CD14-positive monocyte (primary cell): ENCODE data around the gene ITGA11. TPM values are rescaled to one million over a fixed set of nuclear protein-coding genes. Genes with fewer than 3 reads are reported as not detected.

Experiments
- DNase-seq, 3 donors: peaks; one replicate each; pipeline ENCODE4 v3.0.0-alpha.2; 2011 to 2022
- H2AFZ ChIP-seq: 2 replicates; pipeline ENCODE4 v1.6.0; 2012; ENCODE audit warnings: mild to moderate bottlenecking, low read depth, low read length, inconsistent platforms; ENCODE audit not compliant: insufficient read depth, poor library complexity, severe bottlenecking
- H3K27ac ChIP-seq, 2 donors: 1 replicate in 1 of 2; 2 replicates in 1 of 2; pipeline ENCODE4 v1.5.1; 2012 to 2013; ENCODE audit warnings: low read length in 2 of 2, control low read depth in 1 of 2, inconsistent platforms in 1 of 2, low read depth in 1 of 2, mild to moderate bottlenecking in 1 of 2
- H3K27me3 ChIP-seq, 2 donors: one replicate each; pipeline versions ENCODE4 v1.6.0 to v1.6.1; 2011 to 2013; ENCODE audit warnings: low read length in 2 of 2; ENCODE audit not compliant: control insufficient read depth in 2 of 2, insufficient read depth in 2 of 2
- H3K36me3 ChIP-seq, 2 donors: replicated peaks in 1 of 2; 1 replicate in 1 of 2; 2 replicates in 1 of 2; pipeline versions ENCODE4 v1.5.1 to v1.6.1; 2012 to 2013; ENCODE audit warnings: low read length in 2 of 2, control low read depth in 1 of 2, inconsistent platforms in 1 of 2, mild to moderate bottlenecking in 1 of 2; ENCODE audit not compliant: insufficient read depth in 2 of 2, control insufficient read depth in 1 of 2
- H3K4me1 ChIP-seq, 2 donors: 1 replicate in 1 of 2; 2 replicates in 1 of 2; pipeline versions ENCODE4 v1.5.1 to v1.6.1; 2012 to 2013; ENCODE audit warnings: low read length in 2 of 2, control low read depth in 1 of 2, inconsistent platforms in 1 of 2, mild to moderate bottlenecking in 1 of 2, moderate library complexity in 1 of 2; ENCODE audit not compliant: insufficient read depth in 2 of 2, control insufficient read depth in 1 of 2
- H3K4me2 ChIP-seq: replicated peaks from 2 replicates; pipeline ENCODE3; 2012; ENCODE audit warnings: low read length, moderate library complexity, mild to moderate bottlenecking; ENCODE audit not compliant: poor library complexity, severe bottlenecking; ENCODE audit errors: extremely low read depth
- H3K4me3 ChIP-seq, 3 experiments: fragments of 200-600 bp in 1 of 3; sonication (generic) in 1 of 3; replicated peaks in 1 of 3; 1 replicate in 2 of 3; 2 replicates in 1 of 3; pipeline ENCODE4 v1.5.1; 2011 to 2013; ENCODE audit warnings: low read length in 3 of 3, mild to moderate bottlenecking in 3 of 3, control low read depth in 2 of 3, low read depth in 2 of 3, inconsistent platforms in 1 of 3, moderate library complexity in 1 of 3
- H3K79me2 ChIP-seq: 2 replicates; pipeline ENCODE4 v1.6.0; 2012; ENCODE audit warnings: mild to moderate bottlenecking, control low read depth, inconsistent platforms, low read length, moderate library complexity; ENCODE audit not compliant: insufficient read depth
- H3K9ac ChIP-seq: 2 replicates; pipeline ENCODE4 v1.6.0; 2017; ENCODE audit warnings: low read length, mild to moderate bottlenecking; ENCODE audit not compliant: insufficient read depth, poor library complexity, severe bottlenecking
- H3K9me3 ChIP-seq, 2 donors: replicated peaks in 1 of 2; 1 replicate in 1 of 2; 2 replicates in 1 of 2; pipeline versions ENCODE4 v1.5.1 to v1.6.1; 2012 to 2013; ENCODE audit warnings: low read length in 2 of 2, control low read depth in 1 of 2; ENCODE audit not compliant: control insufficient read depth in 1 of 2, insufficient read depth in 1 of 2
- H4K20me1 ChIP-seq: 2 replicates; pipeline ENCODE4 v1.6.0; 2012; ENCODE audit warnings: mild to moderate bottlenecking, low read length, control low read depth, moderate library complexity; ENCODE audit not compliant: insufficient read depth
- H3K27ac Mint-ChIP-seq, 7 donors: one replicate each; pipeline ENCODE4 v1.8.0; 2020; ENCODE audit warnings: mild to moderate bottlenecking in 7 of 7, mixed read lengths in 7 of 7, moderate library complexity in 6 of 7, inconsistent platforms in 2 of 7
- H3K27me3 Mint-ChIP-seq, 3 donors: one replicate each; pipeline ENCODE4 v1.8.0; 2021 to 2022; ENCODE audit warnings: low read depth in 3 of 3, mild to moderate bottlenecking in 3 of 3, mixed read lengths in 3 of 3, moderate library complexity in 3 of 3, inconsistent platforms in 1 of 3
- H3K36me3 Mint-ChIP-seq, 2 donors: one replicate each; pipeline ENCODE4 v1.8.0; 2020; ENCODE audit warnings: mixed read lengths in 2 of 2, inconsistent platforms in 1 of 2, mild to moderate bottlenecking in 1 of 2
- H3K4me1 Mint-ChIP-seq: one replicate; pipeline ENCODE4 v1.8.0; 2020; ENCODE audit warnings: mild to moderate bottlenecking, mixed read lengths
- H3K4me3 Mint-ChIP-seq, 2 donors: one replicate each; pipeline ENCODE4 v1.8.0; 2020; ENCODE audit warnings: mild to moderate bottlenecking in 2 of 2, mixed read lengths in 2 of 2, moderate library complexity in 1 of 2
- H3K9me3 Mint-ChIP-seq, 7 donors: one replicate each; pipeline ENCODE4 v1.8.0; 2020 to 2022; ENCODE audit warnings: mixed read lengths in 7 of 7, mild to moderate bottlenecking in 6 of 7, moderate library complexity in 6 of 7, inconsistent platforms in 2 of 7
- CTCF ChIP-seq: fragments of 200-600 bp; IDR thresholded peaks from one replicate; pipeline ENCODE4 v1.8.0; 2022; ENCODE audit warnings: antibody characterized with exemption, mild to moderate bottlenecking
- WGBS: methylation state at CpG from one replicate; pipeline ENCODE4 v1.1.5; 2013; ENCODE audit warnings: missing lambda C conversion rate; ENCODE audit not compliant: insufficient coverage; 5-methylcytosine and 5-hydroxymethylcytosine counted together
- intact Hi-C, 2 donors: fragments of 100-400 bp; cut with micrococcal nuclease; formaldehyde crosslinking; loops; one replicate each; pipeline versions ENCODE4 v1.15.0 to v1.15.1; 2023
- polyA plus RNA-seq, 3 donors: library from polyadenylated mRNA; depleted of rRNA in 1 of 3; unstranded in 2 of 3; stranded (reverse) in 1 of 3; fragments of 300-500 nt in 2 of 3; fragments of >200 nt in 1 of 3; fragmentation: Illumina TruSeq in 2 of 3; gene quantifications; 1 replicate in 2 of 3; 2 replicates in 1 of 3; pipeline ENCODE4 v1.2.3, GENCODE V29; 2012 to 2021

The ITGA11 gene
- polyA plus RNA-seq, 3 donors = under 0.01 to 0.01 TPM; not detected in 1

- Histone ChIP-seq H3K27ac (peak overlapping the region; percentile 58 to 85), H3K9ac (peak overlapping the region; percentile 63), H3K4me3 (peak overlapping the region; percentile 28 to 72 (median 53)), H2AFZ (peak overlapping the region; percentile 75), H3K9me3 (no peaks in the 10 kb centered on the region), H3K36me3 (peaks cover 0 to 14% of the 10 kb centered on the region in 2 donors), H3K27me3 (no peaks in the 10 kb centered on the region), H3K79me2 (peaks cover 17% of the 10 kb centered on the region), H4K20me1 (peaks cover 19% of the 10 kb centered on the region), H3K4me1 (peaks cover 30 to 33% of the 10 kb centered on the region in 2 donors), H3K4me2 (peak overlapping the region; percentile 79)
- peaks cover 0 to 2% (median 0%) of the 10 kb centered on the region in 3 donors for H3K27me3 Mint-ChIP-seq
- no peak for TF ChIP-seq CTCF
- DNase-seq = peak in 2 of 3 donors; percentile 47 to 62
- WGBS = 7% methylated on average over 3 of the region's 6 CpGs
- intact Hi-C loops = no loop called here
- H3K4me3 Mint-ChIP-seq = peak overlapping the region; percentile 70 to 81
- peak overlapping the region; percentile 75 to 85 (median 84) for H3K27ac Mint-ChIP-seq
- peaks cover 42% of the 10 kb centered on the region for H3K4me1 Mint-ChIP-seq
- peaks cover 8 to 25% of the 10 kb centered on the region in 2 donors for H3K36me3 Mint-ChIP-seq
- H3K9me3 Mint-ChIP-seq = no peaks in the 10 kb centered on the region
Measured at GRCh38 chr15:68298882-68299381, 133.0 kb downstream of the ITGA11 start.

GRCh38 chr15:68298336-68298735 is 133.6 kb downstream of the ITGA11 start:
- DNase-seq = no peak
- H3K4me2 ChIP-seq = peak overlapping the region; percentile 79
- no peak for TF ChIP-seq CTCF
- H3K79me2 ChIP-seq = peaks cover 22% of the 10 kb centered on the region
- peak overlapping the region; percentile 63 for H3K9ac ChIP-seq
- Mint-ChIP-seq H3K4me1 (peaks cover 41% of the 10 kb centered on the region), H3K9me3 (no peaks in the 10 kb centered on the region), H3K27me3 (peaks cover 0 to 2% (median 0%) of the 10 kb centered on the region in 3 donors), H3K27ac (peak overlapping the region; percentile 65 to 85 (median 79)), H3K4me3 (peak overlapping the region; percentile 70 to 81), H3K36me3 (peaks cover 14 to 31% of the 10 kb centered on the region in 2 donors)
- WGBS = 93% methylated on average over 2 of the region's 3 CpGs
- no peaks in the 10 kb centered on the region for H3K27me3 ChIP-seq
- intact Hi-C loops = no loop called here
- H3K27ac ChIP-seq = peak overlapping the region; percentile 58 to 85
- peaks cover 30 to 33% of the 10 kb centered on the region in 2 donors for H3K4me1 ChIP-seq
- H2AFZ ChIP-seq = peak overlapping the region; percentile 75
- peaks cover 0 to 17% of the 10 kb centered on the region in 2 donors for H3K36me3 ChIP-seq
- H3K4me3 ChIP-seq = peak overlapping the region in 1 of 3 experiments; percentile 72
- H4K20me1 ChIP-seq = peaks cover 25% of the 10 kb centered on the region
- no peaks in the 10 kb centered on the region for H3K9me3 ChIP-seq
